Loucy (cell line): ENCODE results near the gene CERK.

Experiments used
- CTCF ChIP-seq: fragments of 200-600 bp; sonication (generic); conservative IDR thresholded peaks from 2 replicates; pipeline ENCODE4 v1.5.1; 2014; ENCODE audit warnings: mild to moderate bottlenecking, antibody characterized with exemption, low read length
- EZH2phosphoT487 ChIP-seq: fragments of 200-600 bp; IDR thresholded peaks from 2 replicates; pipeline ENCODE4 v1.6.1; 2018; ENCODE audit warnings: antibody characterized with exemption, mild to moderate bottlenecking, moderate library complexity, borderline replicate concordance

DNA sequence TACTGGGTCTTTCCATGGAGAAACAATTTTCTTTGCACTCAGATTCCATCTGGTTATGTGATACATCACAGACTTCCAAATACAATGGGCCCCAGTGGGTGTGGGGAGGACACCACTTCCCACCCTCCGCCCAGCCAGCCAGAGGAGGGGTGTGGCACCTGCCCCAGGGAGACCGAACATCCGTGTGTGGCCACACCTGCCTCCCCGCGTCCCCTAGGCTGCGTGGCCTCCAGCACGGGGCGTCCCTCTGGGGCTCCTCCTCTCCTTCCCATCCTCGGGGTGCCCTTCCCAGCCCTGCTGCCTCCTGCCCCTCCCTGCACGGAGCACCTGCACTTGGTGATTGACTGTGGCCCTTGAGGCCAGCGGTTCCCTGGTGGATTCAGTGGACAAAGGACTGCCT lies 49.1 kb downstream of the CERK start:
- TF ChIP-seq CTCF (no peak), EZH2phosphoT487 (no peak)
